ENCODE results near the gene COQ8A.

COQ8A gene

DNA sequence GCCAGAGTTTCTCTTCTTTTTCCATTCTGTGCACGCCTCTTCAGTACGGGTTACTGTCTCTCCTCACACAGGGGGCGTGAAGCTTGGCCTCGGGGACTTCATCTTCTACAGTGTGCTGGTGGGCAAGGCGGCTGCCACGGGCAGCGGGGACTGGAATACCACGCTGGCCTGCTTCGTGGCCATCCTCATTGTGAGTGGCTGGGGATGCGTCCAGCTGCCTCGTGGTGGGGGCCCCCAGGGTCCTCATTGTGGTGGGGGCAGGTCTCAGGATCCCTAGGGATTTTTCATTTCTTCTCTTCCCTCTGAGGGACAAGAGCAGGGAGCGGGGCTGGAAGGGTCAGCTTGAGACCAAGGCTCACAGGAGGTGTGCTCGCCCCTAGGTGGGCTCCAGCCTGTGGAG is 46.2 kb upstream of the COQ8A start:
- POLR2A ChIA-PET = no interaction called here
- no peak for DNase-seq (ENCODE audit: low read depth, low spot score)
- no peak overlapping the region for H3K4me3 ChIP-seq (ENCODE audit: low read depth, low read length)
- no peak for TF ChIP-seq CTCF (IDR thresholded peaks at IDR 0.05; ENCODE audit: insufficient read depth, low read length, missing control alignments)
- CTCF ChIA-PET = no interaction called here

- no peak for TF ChIP-seq CTCF (IDR thresholded peaks at IDR 0.05; ENCODE audit: insufficient read depth, low read length, missing control alignments)
- ChIA-PET POLR2A (no interaction called here), CTCF (no interaction called here)
- DNase-seq (ENCODE audit: low read depth, low spot score) = no peak
- no peak overlapping the region for H3K4me3 ChIP-seq (ENCODE audit: low read depth, low read length)
These were observed 45.3 kb upstream of the COQ8A start for GRCh38 chr1:226894826-226895225.

DNA sequence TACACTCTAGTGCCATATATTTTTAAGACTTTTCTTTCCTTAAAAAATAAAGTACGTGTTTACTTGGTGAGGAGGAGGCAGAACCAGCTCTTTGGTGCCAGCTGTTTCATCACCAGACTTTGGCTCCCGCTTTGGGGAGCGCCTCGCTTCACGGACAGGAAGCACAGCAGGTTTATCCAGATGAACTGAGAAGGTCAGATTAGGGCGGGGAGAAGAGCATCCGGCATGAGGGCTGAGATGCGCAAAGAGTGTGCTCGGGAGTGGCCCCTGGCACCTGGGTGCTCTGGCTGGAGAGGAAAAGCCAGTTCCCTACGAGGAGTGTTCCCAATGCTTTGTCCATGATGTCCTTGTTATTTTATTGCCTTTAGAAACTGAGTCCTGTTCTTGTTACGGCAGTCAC is 44.5 kb upstream of the COQ8A start:
- ChIA-PET CTCF (no interaction called here), POLR2A (no interaction called here)

DNA sequence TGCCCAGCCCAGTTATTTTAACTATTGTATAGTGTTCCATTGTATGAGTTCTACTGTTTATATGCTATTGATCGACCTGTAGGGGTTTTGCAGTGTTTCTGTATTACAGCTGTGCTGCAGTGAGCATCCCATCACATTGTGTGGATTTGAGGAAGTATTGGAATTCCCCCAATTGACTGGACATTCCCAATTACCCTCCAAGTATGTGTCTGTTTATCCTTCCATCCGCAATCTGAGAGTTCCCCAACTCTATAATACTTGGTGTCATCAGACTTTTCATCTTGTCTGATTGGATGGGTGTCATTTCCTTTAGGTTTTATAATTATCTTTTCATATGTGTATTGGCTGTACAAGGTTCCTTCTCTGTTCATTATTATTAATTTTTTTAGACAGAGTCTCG is 41.8 kb upstream of the COQ8A start:
- no peak for DNase-seq (ENCODE audit: low read depth, low spot score)
- no peak overlapping the region for H3K4me3 ChIP-seq (ENCODE audit: low read depth, low read length)
- ChIA-PET POLR2A (no interaction called here), CTCF (no interaction called here)
- TF ChIP-seq CTCF (IDR thresholded peaks at IDR 0.05; ENCODE audit: insufficient read depth, low read length, missing control alignments) = no peak

More for the DNA sequence above, 44.5 kb upstream of the COQ8A start:
- no peak for TF ChIP-seq CTCF (IDR thresholded peaks at IDR 0.05; ENCODE audit: insufficient read depth, low read length, missing control alignments)
- no peak for DNase-seq (ENCODE audit: low read depth, low spot score)
- no peak overlapping the region for H3K4me3 ChIP-seq (ENCODE audit: low read depth, low read length)

DNA sequence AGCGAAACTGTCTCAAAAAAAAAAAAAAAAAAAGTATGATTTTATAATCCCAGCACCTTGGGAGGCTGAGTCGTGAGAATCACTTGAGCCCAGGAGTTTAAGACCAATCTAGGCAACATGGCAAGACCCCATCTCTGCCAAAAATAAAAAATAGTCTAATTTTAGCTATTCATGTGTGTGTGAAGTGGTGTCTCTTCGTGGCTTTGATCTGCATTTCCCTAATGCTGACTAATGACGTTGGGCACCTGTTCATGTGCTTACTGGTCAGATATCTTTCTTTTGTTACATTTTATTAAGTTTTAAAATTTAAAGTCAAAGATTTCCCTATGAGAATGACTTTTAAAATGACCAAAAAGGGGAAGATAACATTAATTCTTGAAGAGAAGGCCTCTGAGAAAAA is 38.7 kb upstream of the COQ8A start:
- no peak for TF ChIP-seq CTCF (IDR thresholded peaks at IDR 0.05; ENCODE audit: insufficient read depth, low read length, missing control alignments)
- no peak overlapping the region for H3K4me3 ChIP-seq (ENCODE audit: low read depth, low read length)
- POLR2A ChIA-PET = no interaction called here
- no peak for DNase-seq (ENCODE audit: low read depth, low spot score)
- CTCF ChIA-PET = no interaction called here

- no peak overlapping the region for H3K4me3 ChIP-seq (ENCODE audit: low read depth, low read length)
- no peak for TF ChIP-seq CTCF (IDR thresholded peaks at IDR 0.05; ENCODE audit: insufficient read depth, low read length, missing control alignments)
- DNase-seq (ENCODE audit: low read depth, low spot score) = no peak
- POLR2A ChIA-PET = no interaction called here
- CTCF ChIA-PET = no interaction called here
These were observed 37.5 kb upstream of the COQ8A start for GRCh38 chr1:226902601-226903000.

Data from AG04449 (cell line).